SH-SY5Y (cell line): ENCODE measurements around the gene SLC30A1.

ENCODE experiments used
- GATA2 ChIP-seq: IDR thresholded peaks from 2 replicates; pipeline ENCODE4 v1.6.1; 2011; ENCODE audit warnings: mild to moderate bottlenecking, low read depth, low read length
- GATA3 ChIP-seq: IDR thresholded peaks from 2 replicates; pipeline ENCODE4 v1.6.1; 2011; ENCODE audit warnings: low read depth, mild to moderate bottlenecking, low read length, moderate library complexity

- TF ChIP-seq GATA2 (no peak), GATA3 (no peak)
These were observed 4.3 kb upstream of the SLC30A1 start for GRCh38 chr1:211583011-211583992.
